SJCRH30 (cell line): Measurements from ENCODE around the gene HTR2A. TPM values are rescaled to one million over a fixed set of nuclear protein-coding genes. Genes with fewer than 3 reads are reported as not detected.

ENCODE experiments used
- total RNA-seq: library from RNA; depleted of rRNA; stranded (reverse); fragments of >200 nt; shearing (Covaris generic); gene quantifications from 2 replicates; pipeline ENCODE4 v1.2.3, GENCODE V29; 2014; rRNA removed

HTR2A gene
- total RNA-seq, 1 experiment from 2014 or later: 0.02 TPM

Other genes starting within 250 kb of the HTR2A start
- gene ESD, start 99.9 kb downstream of the HTR2A start, total RNA-seq: 138 and 148 TPM in 2 replicates